ENCODE data around the gene MUC2.

MUC2 gene

DNA sequence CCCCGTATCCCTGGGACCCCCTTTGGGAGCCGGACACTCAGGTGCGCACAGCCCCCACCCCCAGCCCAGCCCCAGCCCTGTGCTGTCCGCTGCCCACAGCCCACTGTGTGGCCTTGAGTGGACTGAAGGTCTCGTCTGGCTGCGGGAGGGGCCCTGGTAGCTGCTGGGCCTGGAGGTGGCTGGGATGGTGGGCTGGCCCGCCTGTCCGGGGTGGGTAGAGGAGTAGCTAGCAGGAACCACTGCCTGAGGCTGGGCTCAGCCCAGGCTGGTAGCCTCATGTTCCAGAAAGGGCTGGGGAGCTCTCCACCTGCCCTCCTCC lies 33.6 kb upstream of the MUC2 start:
- no peak for DNase-seq (ENCODE audit: low read depth)
- TF ChIP-seq, protein P1, sequence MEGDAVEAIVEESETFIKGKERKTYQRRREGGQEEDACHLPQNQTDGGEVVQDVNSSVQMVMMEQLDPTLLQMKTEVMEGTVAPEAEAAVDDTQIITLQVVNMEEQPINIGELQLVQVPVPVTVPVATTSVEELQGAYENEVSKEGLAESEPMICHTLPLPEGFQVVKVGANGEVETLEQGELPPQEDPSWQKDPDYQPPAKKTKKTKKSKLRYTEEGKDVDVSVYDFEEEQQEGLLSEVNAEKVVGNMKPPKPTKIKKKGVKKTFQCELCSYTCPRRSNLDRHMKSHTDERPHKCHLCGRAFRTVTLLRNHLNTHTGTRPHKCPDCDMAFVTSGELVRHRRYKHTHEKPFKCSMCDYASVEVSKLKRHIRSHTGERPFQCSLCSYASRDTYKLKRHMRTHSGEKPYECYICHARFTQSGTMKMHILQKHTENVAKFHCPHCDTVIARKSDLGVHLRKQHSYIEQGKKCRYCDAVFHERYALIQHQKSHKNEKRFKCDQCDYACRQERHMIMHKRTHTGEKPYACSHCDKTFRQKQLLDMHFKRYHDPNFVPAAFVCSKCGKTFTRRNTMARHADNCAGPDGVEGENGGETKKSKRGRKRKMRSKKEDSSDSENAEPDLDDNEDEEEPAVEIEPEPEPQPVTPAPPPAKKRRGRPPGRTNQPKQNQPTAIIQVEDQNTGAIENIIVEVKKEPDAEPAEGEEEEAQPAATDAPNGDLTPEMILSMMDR (IDR thresholded peaks at IDR 0.05; ENCODE audit: low read depth, low read length, missing control alignments) = no peak
- H3K4me3 ChIP-seq (ENCODE audit: low read depth, low read length) = no peak overlapping the region

- TF ChIP-seq, protein P1 (IDR thresholded peaks at IDR 0.05; ENCODE audit: low read depth, low read length, missing control alignments) = no peak
- no peak overlapping the region for H3K4me3 ChIP-seq (ENCODE audit: low read depth, low read length)
- no peak for DNase-seq (ENCODE audit: low read depth)
These were observed 33.2 kb upstream of the MUC2 start for GRCh38 chr11:1041471-1041870.

GRCh38 chr11:1041936-1042608 lies 32.6 kb upstream of the MUC2 start:
- H3K4me3 ChIP-seq (ENCODE audit: low read depth, low read length) = no peak overlapping the region
- TF ChIP-seq, protein P1 (IDR thresholded peaks at IDR 0.05; ENCODE audit: low read depth, low read length, missing control alignments) = no peak
- DNase-seq (ENCODE audit: low read depth) = no peak

- no peak for DNase-seq (ENCODE audit: low read depth)
- TF ChIP-seq, protein P1 (IDR thresholded peaks at IDR 0.05; ENCODE audit: low read depth, low read length, missing control alignments) = no peak
- H3K4me3 ChIP-seq (ENCODE audit: low read depth, low read length) = no peak overlapping the region
These were observed 31.8 kb upstream of the MUC2 start for GRCh38 chr11:1042626-1043562.

DNA sequence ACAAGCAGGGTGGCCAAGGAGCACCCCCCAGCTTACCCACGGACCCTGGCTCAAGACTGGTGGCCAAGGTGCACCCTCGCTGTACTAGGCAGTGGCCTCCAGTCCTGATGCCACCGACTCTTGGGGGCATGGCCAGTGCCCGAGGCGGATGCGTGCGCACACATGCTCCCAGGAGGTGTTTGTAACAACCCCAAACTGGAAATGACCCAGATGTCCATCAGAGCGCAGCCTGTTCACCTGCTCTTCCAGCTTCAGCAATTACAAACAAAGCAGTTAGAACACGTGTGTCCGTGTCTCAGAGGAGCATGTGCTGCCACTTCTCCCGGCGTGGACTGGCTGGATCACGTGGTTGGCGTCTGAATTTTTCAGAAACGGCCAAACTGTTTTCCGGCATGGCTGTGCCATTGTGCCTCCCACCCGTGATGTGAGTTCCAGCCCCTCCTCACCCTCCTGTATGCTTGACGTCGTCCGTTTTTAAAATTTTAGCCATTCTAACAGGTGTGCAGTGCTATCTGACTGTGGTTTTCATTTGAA lies 31.0 kb upstream of the MUC2 start:
- TF ChIP-seq, protein P1 (IDR thresholded peaks at IDR 0.05; ENCODE audit: low read depth, low read length, missing control alignments) = no peak
- no peak for DNase-seq (ENCODE audit: low read depth)
- no peak overlapping the region for H3K4me3 ChIP-seq (ENCODE audit: low read depth, low read length)

DNA sequence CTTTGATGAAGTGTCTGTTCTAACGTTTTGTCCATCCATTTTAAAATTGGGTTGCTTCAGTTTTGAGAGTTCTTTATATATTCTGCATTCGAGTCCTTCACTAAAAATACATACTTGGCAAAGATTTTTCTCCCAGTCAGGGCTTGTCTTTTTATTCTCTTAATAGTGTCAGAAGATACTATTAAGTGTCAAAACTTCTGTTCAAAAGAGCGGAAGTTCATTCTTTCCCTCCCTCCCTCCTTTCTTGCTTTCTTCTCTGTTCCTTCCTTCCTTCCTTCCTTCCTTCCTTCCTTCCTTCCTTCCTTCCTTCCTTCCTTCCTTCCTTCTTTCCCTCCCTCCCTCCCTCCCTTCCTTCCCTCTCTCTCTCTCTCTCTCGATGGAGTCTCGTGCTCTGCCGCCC lies 30.5 kb upstream of the MUC2 start:
- no peak for DNase-seq (ENCODE audit: low read depth)
- no peak overlapping the region for H3K4me3 ChIP-seq (ENCODE audit: low read depth, low read length)
- TF ChIP-seq, protein P1 (IDR thresholded peaks at IDR 0.05; ENCODE audit: low read depth, low read length, missing control alignments) = no peak

Data from GM12864 (cell line).